SJSA1 (cell line): ENCODE data around the gene STRIP1. TPM values are rescaled to one million over a fixed set of nuclear protein-coding genes. Genes with fewer than 3 reads are reported as not detected.
"Not testable (repeated sequence)": the region's sequence is repeated elsewhere in the genome, so short reads cannot be mapped to it uniquely, and the experiment has no call there.

Source experiments
- DNase-seq, 2 experiments: peaks; one replicate each; pipeline ENCODE4 v3.0.0-alpha.2; 2015 to 2020; ENCODE audit warnings: low spot score in 2 of 2, low read depth in 1 of 2
- H3K27ac ChIP-seq: fragments of 250-450 bp; sonication (Bioruptor Pico); 2 replicates; pipeline ENCODE4 v1.5.1; 2020; ENCODE audit warnings: mild to moderate bottlenecking, moderate library complexity
- H3K27me3 ChIP-seq: fragments of 250-450 bp; sonication (Bioruptor Pico); replicated peaks from 2 replicates; pipeline ENCODE4 v1.5.1; 2020; ENCODE audit warnings: mild to moderate bottlenecking, moderate library complexity
- H3K36me3 ChIP-seq: fragments of 250-450 bp; sonication (Bioruptor Pico); 2 replicates; pipeline ENCODE4 v1.5.1; 2020; ENCODE audit warnings: mild to moderate bottlenecking
- H3K4me1 ChIP-seq: fragments of 250-450 bp; sonication (Bioruptor Pico); replicated peaks from 2 replicates; pipeline ENCODE4 v1.6.1; 2021; ENCODE audit warnings: mild to moderate bottlenecking
- H3K4me3 ChIP-seq: fragments of 250-450 bp; sonication (Bioruptor Pico); 2 replicates; pipeline ENCODE4 v1.5.1; 2020; ENCODE audit warnings: mild to moderate bottlenecking
- H3K9me3 ChIP-seq: fragments of 250-450 bp; sonication (Bioruptor Pico); replicated peaks from 2 replicates; pipeline ENCODE4 v1.5.1; 2020; ENCODE audit warnings: mild to moderate bottlenecking
- total RNA-seq: library from RNA; depleted of rRNA; stranded (reverse); fragments of >200 nt; shearing (Covaris generic); gene quantifications from 2 replicates; pipeline ENCODE4 v1.2.3, GENCODE V29; 2014

Gene STRIP1
- total RNA-seq, 1 experiment from 2014 or later, result 31.6 TPM

DNA sequence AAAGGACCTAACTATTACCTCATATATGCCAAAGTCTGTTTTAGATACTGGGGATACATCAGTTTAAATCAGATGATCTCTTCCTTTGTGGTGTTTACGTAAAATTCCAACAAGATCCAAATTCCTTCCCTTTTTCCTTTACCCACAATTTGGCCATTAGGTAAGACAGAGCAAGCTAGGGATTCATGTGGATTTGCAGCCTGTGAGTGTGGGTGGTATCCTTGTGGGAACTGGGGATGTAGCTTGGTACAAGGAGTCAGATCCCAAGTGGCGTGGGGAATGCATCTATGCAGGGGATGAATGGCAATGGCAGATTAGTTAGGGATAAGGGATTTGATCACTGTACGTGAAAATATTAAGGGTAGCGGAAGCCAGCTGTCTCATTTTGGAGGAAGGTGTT, 9.8 kb upstream of the STRIP1 start:
- Histone ChIP-seq H3K4me1 (peaks cover 10% of the 10 kb centered on the region), H3K4me3 (no peak overlapping the region), H3K36me3 (peaks cover 54% of the 10 kb centered on the region), H3K9me3 (no peaks in the 10 kb centered on the region), H3K27ac (no peak overlapping the region), H3K27me3 (no peaks in the 10 kb centered on the region)
- DNase-seq, result no peak

GRCh38 chr1:110030687-110031086, 3.7 kb upstream of the STRIP1 start:
- H3K36me3 ChIP-seq, H3K9me3 ChIP-seq, DNase-seq, H3K27me3 ChIP-seq, H3K4me3 ChIP-seq, H3K27ac ChIP-seq: not testable (repeated sequence)
- peaks cover 17% of the 10 kb centered on the region for H3K4me1 ChIP-seq

DNA sequence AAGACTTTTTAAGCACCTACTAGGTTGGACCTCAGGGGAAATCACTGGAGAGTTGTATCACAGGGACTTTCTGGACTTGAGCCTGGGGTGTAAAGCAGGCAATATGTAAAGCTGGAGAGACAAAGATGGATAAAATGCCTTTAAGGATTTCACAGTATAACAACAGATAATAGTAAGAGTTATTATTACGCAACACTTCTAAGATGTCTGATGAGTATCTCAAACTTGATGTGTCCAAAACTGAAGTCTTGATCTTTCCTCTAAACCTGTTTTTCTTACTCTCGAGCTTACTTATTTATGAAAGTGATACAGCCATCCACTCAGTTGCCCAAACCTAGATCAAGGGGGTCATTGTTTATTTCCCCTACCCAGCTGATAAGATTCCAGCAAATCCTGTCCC, 2.1 kb upstream of the STRIP1 start:
- Histone ChIP-seq H3K27me3 (no peaks in the 10 kb centered on the region), H3K36me3 (peaks cover 14% of the 10 kb centered on the region), H3K9me3 (no peaks in the 10 kb centered on the region), H3K4me1 (peaks cover 20% of the 10 kb centered on the region), H3K4me3 (no peak overlapping the region), H3K27ac (no peak overlapping the region)
- no peak for DNase-seq

DNA sequence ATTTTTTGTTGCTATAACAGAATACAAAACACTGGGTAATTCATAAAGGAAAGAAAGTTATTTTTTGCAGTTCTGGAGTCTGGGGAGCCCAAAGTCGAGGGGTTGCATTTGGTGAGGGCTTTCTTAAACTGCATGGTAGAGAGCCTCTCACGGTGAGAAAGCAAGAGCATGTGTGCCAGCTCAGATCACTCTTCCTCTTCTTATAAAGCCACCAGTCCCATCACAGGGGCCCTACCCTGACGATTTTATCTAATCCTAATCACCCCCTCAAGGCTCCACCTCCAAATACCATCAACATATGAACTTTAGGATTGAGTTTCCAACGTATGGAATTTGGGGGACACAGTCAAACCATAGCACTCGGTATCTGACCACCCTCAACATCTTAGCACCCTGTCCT, 1.0 kb upstream of the STRIP1 start:
- no peak overlapping the region for H3K27ac ChIP-seq
- no peak for DNase-seq
- H3K4me3 ChIP-seq, result no peak overlapping the region
- H3K36me3 ChIP-seq, result peaks cover 21% of the 10 kb centered on the region
- peaks cover 20% of the 10 kb centered on the region for H3K4me1 ChIP-seq
- H3K27me3 ChIP-seq, result no peaks in the 10 kb centered on the region
- H3K9me3 ChIP-seq, result no peaks in the 10 kb centered on the region

DNA sequence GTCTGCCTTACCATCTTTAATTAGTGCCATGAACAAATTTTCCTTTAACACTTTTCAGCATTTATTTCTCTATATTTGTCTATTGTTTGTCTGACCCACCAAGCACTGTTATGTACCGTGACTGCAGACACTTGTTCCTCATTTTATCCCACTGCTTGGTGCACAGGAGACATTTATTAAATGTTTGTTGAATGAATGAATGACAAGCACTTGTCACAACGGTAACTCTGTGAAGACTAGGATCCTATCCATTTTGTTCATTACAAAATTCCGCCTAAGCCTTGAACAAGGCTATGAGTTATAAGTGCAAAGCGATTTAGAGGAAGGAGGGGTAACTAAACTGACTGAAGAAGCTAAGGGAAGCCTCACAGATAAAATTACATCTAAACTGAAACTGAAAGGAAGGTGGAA, 379 bp upstream of the STRIP1 start:
- Histone ChIP-seq H3K4me3 (peak overlapping the region; percentile 90), H3K36me3 (peaks cover 27% of the 10 kb centered on the region), H3K27ac (peak overlapping the region; percentile 53), H3K4me1 (peaks cover 20% of the 10 kb centered on the region), H3K27me3 (no peaks in the 10 kb centered on the region), H3K9me3 (no peaks in the 10 kb centered on the region)
- DNase-seq, result peak in 1 of 2 experiments; percentile 12

GRCh38 chr1:110035236-110035752, 870 bp downstream of the STRIP1 start:
- Histone ChIP-seq H3K27ac (peak overlapping the region; percentile 45; the same call in 1 of the 2 replicates), H3K4me3 (peak overlapping the region; percentile 90), H3K27me3 (no peaks in the 10 kb centered on the region), H3K9me3 (no peaks in the 10 kb centered on the region), H3K4me1 (peaks cover 20% of the 10 kb centered on the region), H3K36me3 (peaks cover 39% of the 10 kb centered on the region)
- peak in 1 of 2 experiments; percentile 68 for DNase-seq

DNA sequence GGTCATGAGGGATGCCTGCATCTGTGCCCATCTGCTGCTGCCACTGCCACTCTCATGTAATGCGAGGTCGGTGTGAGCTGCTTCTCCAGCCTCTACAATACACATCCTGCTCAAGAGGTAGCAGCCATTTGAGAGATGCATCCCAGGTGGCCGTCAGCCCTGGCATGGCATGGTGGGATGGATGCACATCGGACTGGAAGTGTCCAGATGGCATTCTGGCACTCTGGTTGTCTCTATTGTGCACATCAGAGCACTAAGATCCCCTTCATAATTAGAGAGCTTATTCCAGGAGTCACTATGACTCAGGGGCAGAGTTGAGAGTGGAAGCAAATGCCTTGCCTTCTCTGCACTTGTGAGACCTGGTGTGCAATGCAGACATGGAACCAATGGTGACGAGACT, 3.8 kb downstream of the STRIP1 start:
- no peak for DNase-seq
- H3K4me1 ChIP-seq, result peaks cover 13% of the 10 kb centered on the region
- peaks cover 69% of the 10 kb centered on the region for H3K36me3 ChIP-seq
- no peaks in the 10 kb centered on the region for H3K9me3 ChIP-seq
- no peak overlapping the region for H3K4me3 ChIP-seq
- H3K27me3 ChIP-seq, result no peaks in the 10 kb centered on the region
- no peak overlapping the region for H3K27ac ChIP-seq

DNA sequence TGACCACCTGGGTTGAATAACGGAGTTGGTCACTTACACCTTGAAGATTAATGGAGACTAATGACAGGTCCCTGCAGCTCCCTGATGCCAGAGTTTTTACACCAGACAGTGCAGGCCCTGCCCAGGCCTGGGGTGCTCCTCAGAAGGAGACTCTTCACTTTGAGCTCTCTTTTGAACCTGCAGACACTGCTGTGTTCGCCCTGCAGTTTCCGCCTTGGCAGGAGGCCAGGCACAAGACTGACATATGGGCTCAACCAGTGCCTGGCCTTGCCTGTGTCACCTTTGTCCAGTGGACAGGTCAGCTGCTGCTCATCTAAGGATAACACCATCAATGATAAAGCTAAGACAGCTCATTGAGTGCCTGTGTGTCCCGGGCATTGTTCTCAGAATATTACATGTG, 5.2 kb downstream of the STRIP1 start:
- Histone ChIP-seq H3K4me3 (no peak overlapping the region), H3K4me1 (peaks cover 7% of the 10 kb centered on the region), H3K36me3 (peaks cover 81% of the 10 kb centered on the region), H3K27me3 (no peaks in the 10 kb centered on the region), H3K9me3 (no peaks in the 10 kb centered on the region), H3K27ac (no peak overlapping the region)
- no peak for DNase-seq

DNA sequence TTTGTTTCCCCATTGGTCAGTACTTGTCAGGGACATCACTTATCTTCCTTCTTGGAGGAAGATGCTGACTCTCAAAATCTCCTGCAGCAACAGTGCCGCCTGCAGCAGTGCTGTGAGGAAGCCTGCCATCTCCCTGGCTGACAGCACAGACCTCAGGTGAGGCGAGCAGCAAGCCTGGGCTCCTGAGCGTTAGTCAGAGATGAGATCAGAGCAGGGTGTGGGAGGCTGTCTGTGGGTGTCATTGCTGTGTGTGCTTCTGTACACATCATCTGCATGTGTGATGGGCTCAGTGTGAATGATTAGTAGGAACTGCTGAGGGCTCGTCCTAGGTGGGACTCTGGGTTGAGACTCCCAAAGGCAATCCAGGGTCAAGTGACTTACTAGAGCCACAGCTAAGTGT, 6.1 kb downstream of the STRIP1 start:
- Histone ChIP-seq H3K4me3 (no peak overlapping the region), H3K9me3 (no peaks in the 10 kb centered on the region), H3K36me3 (peaks cover 86% of the 10 kb centered on the region), H3K4me1 (peaks cover 4% of the 10 kb centered on the region), H3K27ac (no peak overlapping the region), H3K27me3 (no peaks in the 10 kb centered on the region)
- DNase-seq, result no peak

GRCh38 chr1:110043016-110043415, 8.6 kb downstream of the STRIP1 start:
- Histone ChIP-seq H3K4me3 (no peak overlapping the region), H3K4me1 (no peaks in the 10 kb centered on the region), H3K27me3 (no peaks in the 10 kb centered on the region), H3K27ac (no peak overlapping the region), H3K9me3 (no peaks in the 10 kb centered on the region), H3K36me3 (peaks cover 97% of the 10 kb centered on the region)
- DNase-seq, result no peak

- Histone ChIP-seq H3K27me3 (no peaks in the 10 kb centered on the region), H3K4me1 (no peaks in the 10 kb centered on the region), H3K9me3 (no peaks in the 10 kb centered on the region), H3K4me3 (no peak overlapping the region), H3K36me3 (peaks cover 96% of the 10 kb centered on the region), H3K27ac (no peak overlapping the region)
- DNase-seq, result no peak
These were observed 13.0 kb downstream of the STRIP1 start for GRCh38 chr1:110047463-110047862.

DNA sequence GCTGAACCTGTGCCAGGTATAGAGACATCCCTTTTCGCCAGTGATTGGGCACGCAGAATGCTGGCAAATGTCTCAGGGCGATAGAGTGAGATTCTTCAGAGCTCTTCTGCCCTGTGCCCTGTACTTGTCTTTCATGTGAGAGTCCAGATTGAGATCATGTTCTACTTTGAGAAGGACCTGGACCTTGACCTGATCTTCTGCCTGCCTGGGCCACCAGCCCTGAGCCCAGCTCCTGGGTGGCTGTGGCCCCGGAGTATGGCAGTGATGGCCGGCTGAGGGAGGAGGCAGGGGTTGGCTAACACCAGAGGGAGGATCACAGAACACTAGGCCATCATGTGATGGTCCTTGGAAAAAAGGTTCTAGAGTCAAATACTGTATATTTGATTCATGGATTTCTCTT, 13.8 kb downstream of the STRIP1 start:
- H3K4me1 ChIP-seq, result no peaks in the 10 kb centered on the region
- H3K27ac ChIP-seq, result no peak overlapping the region
- H3K36me3 ChIP-seq, result peaks cover 96% of the 10 kb centered on the region
- DNase-seq, result no peak
- H3K27me3 ChIP-seq, result no peaks in the 10 kb centered on the region
- no peak overlapping the region for H3K4me3 ChIP-seq
- H3K9me3 ChIP-seq, result no peaks in the 10 kb centered on the region

DNA sequence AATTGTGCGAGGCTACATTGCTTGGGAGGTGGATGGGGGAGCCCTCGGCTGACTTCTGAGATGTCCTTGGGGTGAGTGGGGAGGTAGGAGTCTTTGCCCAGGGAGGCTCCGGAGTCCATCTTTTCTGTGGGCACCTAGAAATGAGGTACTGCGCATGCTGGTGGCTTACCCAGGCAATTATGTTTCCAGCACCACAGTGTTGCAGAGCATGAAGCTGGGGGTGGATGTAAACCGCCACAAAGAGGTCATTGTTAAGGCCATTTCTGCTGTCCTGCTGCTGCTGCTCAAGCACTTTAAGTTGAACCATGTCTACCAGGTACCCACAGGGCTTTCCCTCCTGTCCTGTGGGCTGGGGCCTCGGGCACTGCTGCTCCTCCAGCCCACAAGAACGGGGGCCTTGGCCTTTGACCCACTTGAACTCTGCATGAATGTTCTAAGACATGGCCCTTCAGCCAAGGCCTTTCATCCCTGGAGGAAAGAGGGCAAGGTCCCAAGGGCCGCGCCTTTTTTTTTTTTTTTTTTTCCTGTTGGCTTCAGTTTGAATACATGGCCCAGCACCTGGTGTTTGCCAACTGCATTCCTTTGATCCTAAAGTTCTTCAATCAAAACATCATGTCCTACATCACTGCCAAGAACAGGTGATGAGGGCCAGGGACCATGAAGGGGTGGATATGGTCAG, 14.6 kb downstream of the STRIP1 start:
- H3K27ac ChIP-seq, result no peak overlapping the region

DNA sequence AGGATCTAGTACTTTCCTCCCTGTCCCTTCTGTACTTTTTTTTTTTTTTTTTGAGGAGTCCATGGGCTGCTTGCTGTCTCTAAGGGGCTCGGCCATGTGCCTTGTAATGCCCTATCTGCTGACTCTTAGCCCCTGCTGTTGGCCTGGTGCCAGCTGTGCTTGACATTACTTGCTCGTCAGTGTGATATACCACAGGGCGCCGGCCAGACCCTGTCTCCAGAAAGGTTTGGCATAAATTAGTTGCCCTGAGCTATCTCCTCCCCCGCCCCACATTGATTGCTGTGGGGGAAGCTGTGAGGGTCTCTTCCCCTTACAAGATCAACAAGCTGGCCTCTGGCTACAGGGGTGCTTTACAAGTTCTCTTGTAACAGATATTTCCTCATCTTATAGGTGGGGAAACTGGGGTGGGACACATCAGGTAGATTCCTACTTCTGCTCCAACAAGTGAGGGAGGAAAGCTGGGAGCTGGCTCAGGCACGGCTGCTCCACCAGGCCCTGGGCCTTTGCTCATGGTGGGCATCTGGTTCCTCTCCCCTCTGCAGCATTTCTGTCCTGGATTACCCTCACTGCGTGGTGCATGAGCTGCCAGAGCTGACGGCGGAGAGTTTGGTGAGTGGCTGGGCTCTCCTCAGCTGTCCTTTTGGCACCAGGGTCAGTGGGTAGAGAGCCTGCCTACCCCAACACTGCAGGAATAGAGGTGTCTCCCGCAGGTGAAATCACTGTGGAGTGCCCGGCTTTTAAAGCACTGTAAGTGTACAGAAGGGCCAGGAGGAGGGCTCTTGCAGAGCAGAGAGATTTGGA, 15.6 kb downstream of the STRIP1 start:
- Histone ChIP-seq H3K9me3 (no peaks in the 10 kb centered on the region), H3K4me3 (no peak overlapping the region), H3K4me1 (no peaks in the 10 kb centered on the region), H3K27me3 (no peaks in the 10 kb centered on the region), H3K36me3 (peaks cover 96% of the 10 kb centered on the region), H3K27ac (no peak overlapping the region)
- DNase-seq, result no peak

More for the DNA sequence above, 14.6 kb downstream of the STRIP1 start:
- peaks cover 96% of the 10 kb centered on the region for H3K36me3 ChIP-seq
- no peaks in the 10 kb centered on the region for H3K9me3 ChIP-seq
- no peaks in the 10 kb centered on the region for H3K27me3 ChIP-seq
- H3K4me3 ChIP-seq, result no peak overlapping the region
- DNase-seq, result no peak
- no peaks in the 10 kb centered on the region for H3K4me1 ChIP-seq
